ENCODE results near the gene LGALS7.
"Not testable (repeated sequence)": the region's sequence is repeated elsewhere in the genome, so short reads cannot be mapped to it uniquely, and the experiment has no call there.

The LGALS7 gene

GRCh38 chr19:38797781-38798180 is 24.5 kb upstream of the LGALS7 start:
- not testable (repeated sequence) for DNase-seq

- DNase-seq = no peak
These were observed 22.8 kb upstream of the LGALS7 start for GRCh38 chr19:38796154-38796553.

- no peak for DNase-seq
These were observed 22.2 kb upstream of the LGALS7 start for GRCh38 chr19:38795549-38795948.

GRCh38 chr19:38793671-38794070 is 20.4 kb upstream of the LGALS7 start:
- no peak for DNase-seq

- no peak for DNase-seq
These were observed 19.9 kb upstream of the LGALS7 start for GRCh38 chr19:38793177-38793576.

GRCh38 chr19:38792250-38793111 is 19.2 kb upstream of the LGALS7 start:
- DNase-seq = peak; percentile 64

- not testable (repeated sequence) for DNase-seq
These were observed 18.2 kb upstream of the LGALS7 start for GRCh38 chr19:38791451-38792064.

- DNase-seq = not testable (repeated sequence)
These were observed 17.4 kb upstream of the LGALS7 start for GRCh38 chr19:38790507-38791403.

- no peak for DNase-seq
These were observed 15.3 kb upstream of the LGALS7 start, which contains the start of gene LGALS7B for GRCh38 chr19:38788478-38789243. TSS of gene LGALS7B (plus strand) at chr19:38789200. CDS start at chr19:38789227, 27 bp downstream.

GRCh38 chr19:38786572-38787265 is 13.4 kb upstream of the LGALS7 start:
- no peak for DNase-seq

- not testable (repeated sequence) for DNase-seq
These were observed 12.7 kb upstream of the LGALS7 start for GRCh38 chr19:38786061-38786460.

- no peak for DNase-seq
These were observed 11.9 kb upstream of the LGALS7 start for GRCh38 chr19:38785187-38785699.

- no peak for DNase-seq
These were observed 10.9 kb upstream of the LGALS7 start for GRCh38 chr19:38784224-38784623.

GRCh38 chr19:38782212-38782611 is 8.9 kb upstream of the LGALS7 start:
- DNase-seq = not testable (repeated sequence)

GRCh38 chr19:38781058-38781457 is 7.7 kb upstream of the LGALS7 start:
- no peak for DNase-seq

GRCh38 chr19:38780443-38780842 is 7.1 kb upstream of the LGALS7 start:
- DNase-seq = no peak

GRCh38 chr19:38778733-38779132 is 5.4 kb upstream of the LGALS7 start:
- DNase-seq = no peak

- DNase-seq = no peak
These were observed 1.0 kb upstream of the LGALS7 start for GRCh38 chr19:38774181-38774950.

GRCh38 chr19:38771569-38771968 is 1.7 kb downstream of the LGALS7 start:
- not testable (repeated sequence) for DNase-seq

GRCh38 chr19:38770949-38771275 is 2.4 kb downstream of the LGALS7 start:
- not testable (repeated sequence) for DNase-seq
